ENCODE data around the gene UBE2L6.

- TF ChIP-seq CTCF (IDR thresholded peaks at IDR 0.05) (no peak), POLR2A (IDR thresholded peaks at IDR 0.05) (no peak)
Observed at GRCh38 chr11:57549983-57550382, 17.5 kb downstream of the UBE2L6 start.
